SK-N-SH treated with all-trans-retinoic acid at 6 μM for 48 hours (cell line): ENCODE results near the gene POLR3B.

Experiments
- ATAC-seq: fragments of 200-7000 bp; cut with Tn5 transposase; 3 replicates; pipeline ENCODE4 v1.9.1; 2020; ENCODE audit warnings: mild to moderate bottlenecking, moderate library complexity
- ARNTL ChIP-seq: fragments of 450-650 bp; formaldehyde crosslinking; IDR thresholded peaks from 2 replicates; pipeline ENCODE4 v1.5.0; 2020; ENCODE audit warnings: low read depth, mild to moderate bottlenecking, moderate library complexity, borderline replicate concordance
- BACH2 ChIP-seq: fragments of 250-450 bp; sonication (Bioruptor Pico); IDR thresholded peaks from 2 replicates; pipeline ENCODE4 v1.9.0; 2021; ENCODE audit warnings: mild to moderate bottlenecking, borderline replicate concordance
- CREB5 ChIP-seq: fragments of 250-450 bp; sonication (Bioruptor Pico); IDR thresholded peaks from 2 replicates; pipeline ENCODE4 v1.5.1; 2020; ENCODE audit warnings: low read depth, mild to moderate bottlenecking, moderate library complexity
- CSDC2 ChIP-seq: fragments of 250-450 bp; sonication (Bioruptor Pico); IDR thresholded peaks from 2 replicates; pipeline ENCODE4 v1.5.0; 2020; ENCODE audit warnings: mild to moderate bottlenecking, moderate library complexity
- CSRNP3 ChIP-seq: fragments of 250-450 bp; sonication (Bioruptor Pico); IDR thresholded peaks from 2 replicates; pipeline ENCODE4 v1.5.1; 2021; ENCODE audit warnings: mild to moderate bottlenecking, moderate library complexity
- ISL1 ChIP-seq: fragments of 250-450 bp; sonication (Bioruptor Pico); IDR thresholded peaks from 2 replicates; pipeline ENCODE4 v2.1.2; 2022; ENCODE audit warnings: mild to moderate bottlenecking, moderate library complexity
- OSR1 ChIP-seq: fragments of 250-450 bp; sonication (Bioruptor Pico); IDR thresholded peaks from 2 replicates; pipeline ENCODE4 v1.8.0; 2022; ENCODE audit warnings: moderate library complexity, mild to moderate bottlenecking, inconsistent platforms
- PATZ1 ChIP-seq: fragments of 250-450 bp; sonication (Bioruptor Pico); IDR thresholded peaks from 2 replicates; pipeline ENCODE4 v1.8.0; 2020; ENCODE audit warnings: mild to moderate bottlenecking, moderate library complexity, borderline replicate concordance
- POU6F1 ChIP-seq: fragments of 250-450 bp; sonication (Bioruptor Pico); IDR thresholded peaks from 2 replicates; pipeline ENCODE4 v1.8.0; 2021; ENCODE audit warnings: low read depth, mild to moderate bottlenecking, moderate library complexity, borderline replicate concordance
- SNAI2 ChIP-seq: fragments of 250-450 bp; sonication (Bioruptor Pico); IDR thresholded peaks from 2 replicates; pipeline ENCODE4 v1.5.0; 2020; ENCODE audit warnings: mild to moderate bottlenecking, moderate library complexity
- TCF4 ChIP-seq: fragments of 250-450 bp; sonication (Bioruptor Pico); IDR thresholded peaks from 2 replicates; pipeline ENCODE4 v1.8.0; 2021; ENCODE audit warnings: mild to moderate bottlenecking, moderate library complexity, borderline replicate concordance
- TOX ChIP-seq: fragments of 250-450 bp; sonication (Bioruptor Pico); IDR thresholded peaks from 2 replicates; pipeline ENCODE4 v1.8.0; 2021; ENCODE audit warnings: mild to moderate bottlenecking, moderate library complexity, borderline replicate concordance
- ZC3H10 ChIP-seq: fragments of 250-450 bp; sonication (Bioruptor Pico); IDR thresholded peaks from 2 replicates; pipeline ENCODE4 v1.5.1; 2021; ENCODE audit warnings: mild to moderate bottlenecking, moderate library complexity
- ZFP3 ChIP-seq: fragments of 250-450 bp; sonication (Bioruptor Pico); IDR thresholded peaks from 2 replicates; pipeline ENCODE4 v1.5.0; 2020; ENCODE audit warnings: mild to moderate bottlenecking, moderate library complexity
- ZFP30 ChIP-seq: fragments of 450-650 bp; formaldehyde crosslinking; IDR thresholded peaks from 2 replicates; pipeline ENCODE4 v1.5.0; 2022; ENCODE audit warnings: mild to moderate bottlenecking, moderate library complexity
- ZNF565 ChIP-seq: fragments of 450-650 bp; formaldehyde crosslinking; conservative IDR thresholded peaks from 2 replicates; pipeline ENCODE4 v1.5.0; 2020; ENCODE audit warnings: low read depth, mild to moderate bottlenecking, moderate library complexity
- ZNF70 ChIP-seq: fragments of 450-650 bp; formaldehyde crosslinking; IDR thresholded peaks from 2 replicates; pipeline ENCODE4 v1.5.0; 2020; ENCODE audit warnings: mild to moderate bottlenecking, moderate library complexity
- ZNF8 ChIP-seq: fragments of 450-650 bp; formaldehyde crosslinking; IDR thresholded peaks from 2 replicates; pipeline ENCODE4 v1.5.0; 2020; ENCODE audit warnings: mild to moderate bottlenecking, moderate library complexity

The POLR3B gene

GRCh38 chr12:106425061-106425702 lies 67.6 kb downstream of the POLR3B start:
- no peak for ATAC-seq
- TF ChIP-seq CSRNP3 (CRISPR knock-in tag) (no peak), ZNF70 (CRISPR knock-in tag) (no peak), CSDC2 (no peak), OSR1 (CRISPR knock-in tag) (no peak)

- TF ChIP-seq ZC3H10 (CRISPR knock-in tag) (no peak), ZFP3 (CRISPR knock-in tag) (no peak), TCF4 (CRISPR knock-in tag) (no peak), ARNTL (no peak), BACH2 (CRISPR knock-in tag) (no peak), ISL1 (CRISPR knock-in tag) (no peak), ZNF565 (no peak), PATZ1 (CRISPR knock-in tag) (no peak), ZNF8 (no peak), POU6F1 (CRISPR knock-in tag) (no peak), TOX (CRISPR knock-in tag) (no peak), SNAI2 (CRISPR knock-in tag) (no peak), ZFP30 (CRISPR knock-in tag) (no peak), ZNF70 (CRISPR knock-in tag) (no peak), OSR1 (CRISPR knock-in tag) (no peak), CREB5 (CRISPR knock-in tag) (no peak)
- ATAC-seq = no peak
Observed at GRCh38 chr12:106427917-106428316, 70.4 kb downstream of the POLR3B start.

- ATAC-seq = peak; percentile 58
- TF ChIP-seq CREB5 (CRISPR knock-in tag) = no peak
- TF ChIP-seq BACH2 (CRISPR knock-in tag) = no peak
- no peak for TF ChIP-seq PATZ1 (CRISPR knock-in tag)
- 0 out of 2 replicates have a peak, but pooled peaks have one; percentile 19 for TF ChIP-seq ZFP3 (CRISPR knock-in tag)
Observed at GRCh38 chr12:106428384-106428783, 70.8 kb downstream of the POLR3B start.
